HepG2 (cell line): Measurements from ENCODE around the gene RACGAP1. TPM values are rescaled to one million over a fixed set of nuclear protein-coding genes. Genes with fewer than 3 reads are reported as not detected.

Experiments used
- ATAC-seq: fragments of 200-7000 bp; cut with Tn5 transposase; 3 replicates; pipeline ENCODE4 v1.9.1; 2020; ENCODE audit warnings: mild to moderate bottlenecking, moderate library complexity
- BruUV-seq: library from RNA; stranded (reverse); fragments of 400-500 nt; replicated peaks from 2 replicates; lab custom pipeline; 2021; lab: Mats Ljungman, UMichigan
- CTCF ChIA-PET: fragments of 300-600 bp; formaldehyde crosslinking; extraction: SDS; loops from one replicate; lab custom pipeline; 2021; ENCODE audit warnings: low total read pairs, inconsistent platforms, low intra/inter-chr PET ratio; lab: Yijun Ruan, JAX
- POLR2A ChIA-PET: fragments of 350-600 bp; sonication (Branson Sonifier 250); formaldehyde crosslinking; loops from one replicate; lab custom pipeline; 2020; ENCODE audit warnings: antibody characterized with exemption, inconsistent platforms; lab: Yijun Ruan, JAX
- DNase-seq: peaks from one replicate; pipeline ENCODE4 v3.0.0-alpha.2; 2015; ENCODE audit warnings: low spot score
- FAIRE-seq: peaks from 3 replicates; lab custom pipeline; 2011; peaks lifted over from hg19 to GRCh38; lab: Jason Lieb, UNC
- H2AFZ ChIP-seq: one replicate; pipeline ENCODE4 v1.6.1; 2011; ENCODE audit warnings: low read length, inconsistent platforms
- H3K27ac ChIP-seq: fragments of 300-600 bp; 3 replicates; pipeline ENCODE4 v1.8.0; 2011; ENCODE audit warnings: mixed run types, mild to moderate bottlenecking, mixed read lengths, low read length, inconsistent platforms; ENCODE audit not compliant: insufficient read depth; ENCODE audit errors: extremely low read length
- H3K27me3 ChIP-seq, 2 experiments: fragments of 200-600 bp in 1 of 2; 2 replicates in 1 of 2; 3 replicates in 1 of 2; pipeline versions ENCODE4 v1.6.0 to v1.8.0; 2011; ENCODE audit warnings: low read length in 2 of 2, mild to moderate bottlenecking in 2 of 2, moderate library complexity in 2 of 2, inconsistent platforms in 1 of 2; ENCODE audit not compliant: insufficient read depth in 2 of 2, control insufficient read depth in 1 of 2
- H3K36me3 ChIP-seq, 2 experiments: fragments of 200-600 bp in 1 of 2; replicated peaks in 1 of 2; 2 replicates in 1 of 2; 3 replicates in 1 of 2; pipeline versions ENCODE4 v1.5.1 to v1.8.0; 2011; ENCODE audit warnings: low read length in 2 of 2, inconsistent platforms in 1 of 2; ENCODE audit not compliant: insufficient read depth in 2 of 2, control insufficient read depth in 1 of 2
- H3K4me1 ChIP-seq: 2 replicates; pipeline ENCODE4 v1.5.1; 2012; ENCODE audit warnings: low read length, inconsistent platforms; ENCODE audit not compliant: insufficient read depth
- H3K4me2 ChIP-seq: 2 replicates; pipeline ENCODE4 v1.6.0; 2011; ENCODE audit warnings: low read depth, low read length, inconsistent platforms
- H3K4me3 ChIP-seq, 3 experiments: fragments of 200-600 bp in 1 of 3; sonication (generic), shearing (Covaris generic) in 1 of 3; replicated peaks in 1 of 3; 2 replicates each; pipeline ENCODE4 v1.5.1; 2011 to 2016; ENCODE audit warnings: low read length in 3 of 3, inconsistent platforms in 2 of 3, low read depth in 2 of 3, mild to moderate bottlenecking in 2 of 3, control low read depth in 1 of 3, mixed read lengths in 1 of 3; ENCODE audit not compliant: insufficient read depth in 1 of 3
- H3K79me2 ChIP-seq: one replicate; pipeline ENCODE4 v1.6.1; 2011; ENCODE audit warnings: low read length, inconsistent platforms; ENCODE audit not compliant: insufficient read depth
- H3K9ac ChIP-seq: 2 replicates; pipeline ENCODE4 v1.6.0; 2011; ENCODE audit warnings: mild to moderate bottlenecking, low read depth, low read length, inconsistent platforms; ENCODE audit not compliant: insufficient read depth
- H3K9me3 ChIP-seq: 2 replicates; pipeline ENCODE4 v1.5.1; 2012; ENCODE audit warnings: mild to moderate bottlenecking, low read length
- H4K20me1 ChIP-seq: 2 replicates; pipeline ENCODE4 v1.6.0; 2011; ENCODE audit warnings: inconsistent platforms, mild to moderate bottlenecking, low read length, moderate library complexity; ENCODE audit not compliant: insufficient read depth
- CCDC6 ChIP-seq: sonication (generic); formaldehyde crosslinking; IDR thresholded peaks from 2 replicates; pipeline ENCODE4 v1.8.1; 2022; ENCODE audit warnings: mild to moderate bottlenecking, missing genetic modification reagents, moderate library complexity
- KDM3A ChIP-seq: IDR thresholded peaks from 2 replicates; pipeline ENCODE4 v1.6.1; 2018; ENCODE audit warnings: low read depth, missing compliant biosample characterization
- MLXIP ChIP-seq: sonication (generic); formaldehyde crosslinking; IDR thresholded peaks from 2 replicates; pipeline ENCODE4 v1.9.0; 2021; ENCODE audit warnings: missing genetic modification reagents, borderline replicate concordance
- MTF1 ChIP-seq: sonication (generic); formaldehyde crosslinking; IDR thresholded peaks from 2 replicates; pipeline ENCODE4 v1.5.0; 2020; ENCODE audit warnings: missing genetic modification reagents
- NCOA5 ChIP-seq: sonication (generic); formaldehyde crosslinking; IDR thresholded peaks from 2 replicates; pipeline ENCODE4 v1.4.0; 2020; ENCODE audit warnings: missing genetic modification reagents
- RCOR2 ChIP-seq: IDR thresholded peaks from 2 replicates; pipeline ENCODE4 v1.6.1; 2016; ENCODE audit warnings: missing biosample characterization, missing genetic modification reagents
- SOX13 ChIP-seq, 3 experiments: fragments of 450-650 bp in 1 of 3; sonication (generic) in 1 of 3; formaldehyde crosslinking in 1 of 3; IDR thresholded peaks in 2 of 3; conservative IDR thresholded peaks in 1 of 3; 2 replicates each; pipeline versions ENCODE4 v1.5.0 to v1.6.1; 2016 to 2020; ENCODE audit warnings: antibody characterized with exemption in 1 of 3, mild to moderate bottlenecking in 1 of 3, missing compliant biosample characterization in 1 of 3, missing genetic modification reagents in 1 of 3, moderate library complexity in 1 of 3
- TIGD3 ChIP-seq: sonication (generic); formaldehyde crosslinking; IDR thresholded peaks from 2 replicates; pipeline ENCODE4 v1.5.1; 2020; ENCODE audit warnings: mild to moderate bottlenecking, missing genetic modification reagents, borderline replicate concordance
- U2AF1 ChIP-seq: fragments of 200-400 bp; formaldehyde crosslinking; optimal IDR thresholded peaks from 2 replicates; pipeline ENCODE3; 2017; ENCODE audit warnings: mild to moderate bottlenecking, low read depth, low read length
- ZBTB7B ChIP-seq: sonication (generic); formaldehyde crosslinking; IDR thresholded peaks from 2 replicates; pipeline ENCODE4 v1.4.0; 2020; ENCODE audit warnings: missing genetic modification reagents
- ZFX ChIP-seq: sonication (generic); formaldehyde crosslinking; IDR thresholded peaks from 2 replicates; pipeline ENCODE4 v1.4.0; 2020; ENCODE audit warnings: mild to moderate bottlenecking, low read depth, missing genetic modification reagents, moderate library complexity
- ZNF12 ChIP-seq: sonication (generic); formaldehyde crosslinking; IDR thresholded peaks from 2 replicates; pipeline ENCODE4 v1.5.0; 2020; ENCODE audit warnings: missing genetic modification reagents
- ZNF562 ChIP-seq: sonication (generic); formaldehyde crosslinking; IDR thresholded peaks from 2 replicates; pipeline ENCODE4 v1.8.0; 2022; ENCODE audit warnings: missing genetic modification reagents, borderline replicate concordance
- ZNF570 ChIP-seq: sonication (generic); formaldehyde crosslinking; IDR thresholded peaks from 2 replicates; pipeline ENCODE4 v1.4.0; 2020; ENCODE audit warnings: mild to moderate bottlenecking, missing genetic modification reagents, borderline replicate concordance
- ZNF577 ChIP-seq: sonication (generic); formaldehyde crosslinking; IDR thresholded peaks from 2 replicates; pipeline ENCODE4 v1.4.0; 2020; ENCODE audit warnings: mild to moderate bottlenecking, low read depth, missing genetic modification reagents, borderline replicate concordance
- ZNF761 ChIP-seq: sonication (generic); formaldehyde crosslinking; conservative IDR thresholded peaks from 2 replicates; pipeline ENCODE4 v1.4.0; 2020; ENCODE audit warnings: mild to moderate bottlenecking, missing genetic modification reagents
- ZNF883 ChIP-seq: sonication (generic); formaldehyde crosslinking; IDR thresholded peaks from 2 replicates; pipeline ENCODE4 v1.5.1; 2020; ENCODE audit warnings: mild to moderate bottlenecking, missing genetic modification reagents; ENCODE audit errors: not compliant biosample characterization
- WGBS: methylation state at CpG from one replicate; pipeline ENCODE4 v1.1.6; 2017; ENCODE audit warnings: low lambda C conversion rate; 5-methylcytosine and 5-hydroxymethylcytosine counted together
- in situ Hi-C: cut with HindIII; loops from 2 replicates; pipeline ENCODE4 v1.10.0; 2017; ENCODE audit warnings: low pct_unique_long_range_greater_than_20kb; ENCODE audit not compliant: extremely low pct_ligation_motif_present
- intact Hi-C: fragments of 100-400 bp; cut with micrococcal nuclease; formaldehyde crosslinking; loops from one replicate; pipeline ENCODE4 v1.10.0; 2022; ENCODE audit not compliant: unreplicated experiment
- polyA plus RNA-seq, 8 experiments: library from polyadenylated mRNA; depleted of rRNA in 3 of 8; stranded (reverse) in 7 of 8; unstranded in 1 of 8; fragments of >200 nt; fragmentation: Illumina TruSeq in 4 of 8; extraction: Trizol in 4 of 8; gene quantifications; 2 replicates each; pipeline versions ENCODE4 v1.2.1 to v1.2.3, GENCODE V29; 2011 to 2016; ENCODE audit warnings: low read depth in 4 of 8, missing spikeins in 1 of 8, mixed read lengths in 1 of 8; ENCODE audit not compliant: insufficient read depth in 1 of 8
- total RNA-seq, 5 experiments: library from RNA; depleted of rRNA; stranded (reverse); fragments of >200 nt; fragmentation: Illumina TruSeq; extraction: Trizol; gene quantifications; 2 replicates each; pipeline ENCODE4 v1.2.3, GENCODE V29; 2016; ENCODE audit warnings: low read depth in 1 of 5
- TF ChIP-seq, protein P1 (sequence below): sonication (generic); formaldehyde crosslinking; IDR thresholded peaks from 2 replicates; pipeline ENCODE4 v1.8.0; 2022; ENCODE audit warnings: missing genetic modification reagents, mild to moderate bottlenecking, inconsistent platforms, borderline replicate concordance
- TF ChIP-seq, protein P2 (sequence below): sonication (generic); formaldehyde crosslinking; IDR thresholded peaks from 2 replicates; pipeline ENCODE4 v1.9.0; 2021; ENCODE audit warnings: missing genetic modification reagents, mild to moderate bottlenecking, borderline replicate concordance

RACGAP1 gene
- total and polyA plus RNA-seq, 2 of the 13 experiments (the other 11 are each of a cell fraction or from before 2014, with no cell fraction given): 16.7 to 57.9 TPM

GRCh38 chr12:50040657-50041056, 15.4 kb upstream of the RACGAP1 start:
- 3% methylated on average over 4 of the region's 4 CpGs for WGBS
- no peak overlapping the region for H3K4me2 ChIP-seq
- in situ Hi-C loops (no loop called here), intact Hi-C loops (no loop called here)
- peaks cover 10% of the 10 kb centered on the region; the same call in 1 of the 2 replicates for H3K4me1 ChIP-seq
- no peak overlapping the region for H3K4me3 ChIP-seq
- CTCF ChIA-PET: interaction anchor here (0.6 kb wide), 1 partner anchor 14 kb away, joined by 3 read pairs; no protein-coding TSS in a partner anchor
- no peak overlapping the region for H2AFZ ChIP-seq
- no peak overlapping the region for H3K9ac ChIP-seq
- no TSS peak for BruUV-seq
- peaks cover 7 to 27% of the 10 kb centered on the region in 2 experiments; a peak in 4 of 5 replicates for H3K27me3 ChIP-seq
- DNase-seq: no peak
- H3K79me2 ChIP-seq: no peaks in the 10 kb centered on the region
- no peak for ATAC-seq
- POLR2A ChIA-PET: no interaction called here
- no peaks in the 10 kb centered on the region for H4K20me1 ChIP-seq
- no peaks in the 10 kb centered on the region for H3K9me3 ChIP-seq
- H3K27ac ChIP-seq: no peak overlapping the region
- FAIRE-seq: no peak
- H3K36me3 ChIP-seq: no peaks in the 10 kb centered on the region
- TF ChIP-seq ZNF577 (CRISPR knock-in tag) (no peak), MLXIP (CRISPR knock-in tag) (no peak), KDM3A (CRISPR knock-in tag) (no peak), ZNF562 (CRISPR knock-in tag) (no peak), CCDC6 (CRISPR knock-in tag) (no peak), RCOR2 (CRISPR knock-in tag) (no peak), ZFX (no peak), TIGD3 (CRISPR knock-in tag) (no peak), SOX13 (IDR thresholded peaks at IDR 0.05) (no peak), SOX13 (CRISPR knock-in tag; conservative IDR thresholded peaks at IDR 0.05 in 1 of 2, IDR thresholded peaks at IDR 0.05 in 1 of 2) (no peak), ZNF12 (CRISPR knock-in tag) (no peak), ZNF761 (CRISPR knock-in tag) (no peak), NCOA5 (CRISPR knock-in tag) (no peak), MTF1 (no peak), ZNF883 (CRISPR knock-in tag) (no peak), ZBTB7B (CRISPR knock-in tag) (no peak), ZNF570 (CRISPR knock-in tag) (no peak), U2AF1 (no peak)
- TF ChIP-seq, protein P1, sequence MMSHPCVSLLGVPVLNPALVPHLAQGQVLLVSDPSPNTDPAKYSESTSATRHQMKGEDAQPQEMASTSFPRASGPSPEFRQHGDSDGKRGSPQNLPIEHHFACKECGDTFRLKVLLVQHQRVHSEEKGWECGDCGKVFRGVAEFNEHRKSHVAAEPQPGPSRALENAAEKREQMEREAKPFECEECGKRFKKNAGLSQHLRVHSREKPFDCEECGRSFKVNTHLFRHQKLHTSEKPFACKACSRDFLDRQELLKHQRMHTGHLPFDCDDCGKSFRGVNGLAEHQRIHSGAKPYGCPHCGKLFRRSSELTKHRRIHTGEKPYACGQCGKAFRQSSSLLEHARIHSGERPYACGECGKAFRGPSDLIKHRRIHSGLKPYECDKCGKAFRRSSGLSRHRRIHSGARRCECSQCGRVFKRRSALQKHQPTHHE (CRISPR knock-in tag): no peak
- TF ChIP-seq, protein P2, sequence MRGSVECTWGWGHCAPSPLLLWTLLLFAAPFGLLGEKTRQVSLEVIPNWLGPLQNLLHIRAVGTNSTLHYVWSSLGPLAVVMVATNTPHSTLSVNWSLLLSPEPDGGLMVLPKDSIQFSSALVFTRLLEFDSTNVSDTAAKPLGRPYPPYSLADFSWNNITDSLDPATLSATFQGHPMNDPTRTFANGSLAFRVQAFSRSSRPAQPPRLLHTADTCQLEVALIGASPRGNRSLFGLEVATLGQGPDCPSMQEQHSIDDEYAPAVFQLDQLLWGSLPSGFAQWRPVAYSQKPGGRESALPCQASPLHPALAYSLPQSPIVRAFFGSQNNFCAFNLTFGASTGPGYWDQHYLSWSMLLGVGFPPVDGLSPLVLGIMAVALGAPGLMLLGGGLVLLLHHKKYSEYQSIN (CRISPR knock-in tag): no peak
